Measurements from ENCODE around the gene CEBPB.

GRCh38 chr20:50146214-50146613 is 44.4 kb upstream of the CEBPB start:
- TF ChIP-seq POLR2AphosphoS5 (IDR thresholded peaks at IDR 0.05; ENCODE audit: low read depth, low read length): no peak
- no peak for TF ChIP-seq POLR2A (IDR thresholded peaks at IDR 0.05; ENCODE audit: low read depth, low read length)
- no peak for TF ChIP-seq TAF1 (IDR thresholded peaks at IDR 0.05; ENCODE audit: borderline replicate concordance, low read depth, low read length)

Data from GM12892 (cell line).